Omental fat pad (tissue), 4 donors: Measurements from ENCODE around the gene MEF2D. TPM values are rescaled to one million over a fixed set of nuclear protein-coding genes. Genes with fewer than 3 reads are reported as not detected.
A peak's percentile ranks its signal among the peaks of the same experiment; 100 is the strongest.

Experiments
- ATAC-seq: fragments of 150-250 bp; one replicate; pipeline ENCODE4 v1.9.1; 2016; ENCODE audit warnings: mild to moderate bottlenecking, moderate library complexity; ENCODE audit not compliant: low FRiP score
- DNase-seq: peaks from one replicate; pipeline ENCODE4 v3.0.0-alpha.2; 2019; ENCODE audit warnings: low spot score
- CTCF ChIP-seq, 3 donors: fragments of 450-650 bp; IDR thresholded peaks; one replicate each; pipeline ENCODE4 v1.5.1; 2016 to 2017; ENCODE audit warnings: antibody characterized with exemption in 3 of 3, mild to moderate bottlenecking in 3 of 3, moderate library complexity in 2 of 3
- total RNA-seq, 4 donors: library from RNA; depleted of rRNA; stranded (reverse); fragments of >200 nt; gene quantifications; one replicate each; pipeline ENCODE4 v1.1.0, GENCODE V29; 2016

Gene MEF2D
- total RNA-seq, 4 donors from 2014 or later, result 22.8 to 33.8 (median 28.1) TPM

GRCh38 chr1:156544592-156545102 is 44.1 kb upstream of the MEF2D start:
- DNase-seq (no peak), ATAC-seq (no peak)
- no peak for TF ChIP-seq CTCF (IDR thresholded peaks at IDR 0.05)

- DNase-seq (no peak), ATAC-seq (no peak)
- TF ChIP-seq CTCF (IDR thresholded peaks at IDR 0.05), result no peak
Measured at GRCh38 chr1:156543066-156543465, 42.5 kb upstream of the MEF2D start.

- peak; percentile 35 for ATAC-seq
- no peak for TF ChIP-seq CTCF (IDR thresholded peaks at IDR 0.05)
- no peak for DNase-seq
Measured at GRCh38 chr1:156540955-156541354, 40.4 kb upstream of the MEF2D start.

- ATAC-seq (no peak), DNase-seq (no peak)
- no peak for TF ChIP-seq CTCF (IDR thresholded peaks at IDR 0.05)
Measured at GRCh38 chr1:156539818-156540355, 39.3 kb upstream of the MEF2D start.

GRCh38 chr1:156538711-156539440 is 38.3 kb upstream of the MEF2D start:
- TF ChIP-seq CTCF (IDR thresholded peaks at IDR 0.05), result no peak
- ATAC-seq (no peak), DNase-seq (no peak)

GRCh38 chr1:156537027-156537426 is 36.5 kb upstream of the MEF2D start:
- no peak for DNase-seq
- no peak for ATAC-seq
- no peak for TF ChIP-seq CTCF (IDR thresholded peaks at IDR 0.05)
